NCI-H1105 treated with DMSO at 0.1 percent for 48 hours (cell line): ENCODE data around the gene OSBPL9.
A peak's percentile ranks its signal among the peaks of the same experiment; 100 is the strongest.
"Not testable (repeated sequence)": the region's sequence is repeated elsewhere in the genome, so short reads cannot be mapped to it uniquely, and the experiment has no call there.

Source experiments
- DNase-seq: peaks from one replicate; lab custom pipeline; 2025; lab: John Stamatoyannopoulos, UW

OSBPL9 gene

GRCh38 chr1:51714374-51715019, 97.6 kb downstream of the OSBPL9 start:
- no peak for DNase-seq

GRCh38 chr1:51715369-51715768, 98.5 kb downstream of the OSBPL9 start:
- no peak for DNase-seq

GRCh38 chr1:51716746-51717145, 99.9 kb downstream of the OSBPL9 start:
- DNase-seq = no peak

GRCh38 chr1:51717842-51718241, 101.0 kb downstream of the OSBPL9 start:
- no peak for DNase-seq

- DNase-seq = no peak
These were observed 102.3 kb downstream of the OSBPL9 start for GRCh38 chr1:51719146-51719545.

- no peak for DNase-seq
These were observed 107.9 kb downstream of the OSBPL9 start for GRCh38 chr1:51724797-51725196.

GRCh38 chr1:51726051-51726450, 109.2 kb downstream of the OSBPL9 start:
- no peak for DNase-seq

GRCh38 chr1:51726544-51727225, 109.8 kb downstream of the OSBPL9 start:
- DNase-seq = no peak

- no peak for DNase-seq
These were observed 110.5 kb downstream of the OSBPL9 start for GRCh38 chr1:51727366-51727765.

- DNase-seq = peak; percentile 46
These were observed 111.8 kb downstream of the OSBPL9 start for GRCh38 chr1:51728611-51729155.

GRCh38 chr1:51729156-51729823, 112.4 kb downstream of the OSBPL9 start:
- DNase-seq = peak; percentile 98

GRCh38 chr1:51729824-51730301, 113.0 kb downstream of the OSBPL9 start:
- peak; percentile 68 for DNase-seq

- DNase-seq = no peak
These were observed 115.1 kb downstream of the OSBPL9 start for GRCh38 chr1:51731998-51732397.

GRCh38 chr1:51732701-51733425, 116.0 kb downstream of the OSBPL9 start:
- no peak for DNase-seq

- not testable (repeated sequence) for DNase-seq
These were observed 116.5 kb downstream of the OSBPL9 start for GRCh38 chr1:51733426-51733774.

- DNase-seq = no peak
These were observed 117.1 kb downstream of the OSBPL9 start for GRCh38 chr1:51733793-51734522.

- DNase-seq = no peak
These were observed 118.2 kb downstream of the OSBPL9 start for GRCh38 chr1:51734896-51735745.

- DNase-seq = no peak
These were observed 118.9 kb downstream of the OSBPL9 start for GRCh38 chr1:51735746-51736254.

GRCh38 chr1:51736702-51737101, 119.8 kb downstream of the OSBPL9 start:
- DNase-seq = no peak

GRCh38 chr1:51738681-51739080, 121.8 kb downstream of the OSBPL9 start:
- DNase-seq = no peak
